ENCODE results near the gene ORAI3. TPM values are rescaled to one million over a fixed set of nuclear protein-coding genes. Genes with fewer than 3 reads are reported as not detected.

Gene ORAI3
- total RNA-seq, 1 experiment from 2014 or later = 9.0 TPM

- RAD21 ChIA-PET (ENCODE audit: low non-redundant PET in 1 of 2, low total read pairs in 2 of 2, uncharacterized antibody in 2 of 2, unreplicated experiment in 2 of 2) = no interaction called here
- no peak overlapping the region for H3K4me3 ChIP-seq (replicated peaks in 1 of 2; ENCODE audit: low read depth in 1 of 2, low read length in 2 of 2)
- no peak overlapping the region for H2AFZ ChIP-seq (ENCODE audit: low read depth, low read length, poor library complexity, severe bottlenecking)
- POLR2A ChIA-PET = no interaction called here
- peaks cover 20% of the 10 kb centered on the region for H3K79me2 ChIP-seq (ENCODE audit: insufficient read depth, low read length)
- H4K20me1 ChIP-seq (ENCODE audit: insufficient read depth) = no peaks in the 10 kb centered on the region
- TF ChIP-seq, protein P1, sequence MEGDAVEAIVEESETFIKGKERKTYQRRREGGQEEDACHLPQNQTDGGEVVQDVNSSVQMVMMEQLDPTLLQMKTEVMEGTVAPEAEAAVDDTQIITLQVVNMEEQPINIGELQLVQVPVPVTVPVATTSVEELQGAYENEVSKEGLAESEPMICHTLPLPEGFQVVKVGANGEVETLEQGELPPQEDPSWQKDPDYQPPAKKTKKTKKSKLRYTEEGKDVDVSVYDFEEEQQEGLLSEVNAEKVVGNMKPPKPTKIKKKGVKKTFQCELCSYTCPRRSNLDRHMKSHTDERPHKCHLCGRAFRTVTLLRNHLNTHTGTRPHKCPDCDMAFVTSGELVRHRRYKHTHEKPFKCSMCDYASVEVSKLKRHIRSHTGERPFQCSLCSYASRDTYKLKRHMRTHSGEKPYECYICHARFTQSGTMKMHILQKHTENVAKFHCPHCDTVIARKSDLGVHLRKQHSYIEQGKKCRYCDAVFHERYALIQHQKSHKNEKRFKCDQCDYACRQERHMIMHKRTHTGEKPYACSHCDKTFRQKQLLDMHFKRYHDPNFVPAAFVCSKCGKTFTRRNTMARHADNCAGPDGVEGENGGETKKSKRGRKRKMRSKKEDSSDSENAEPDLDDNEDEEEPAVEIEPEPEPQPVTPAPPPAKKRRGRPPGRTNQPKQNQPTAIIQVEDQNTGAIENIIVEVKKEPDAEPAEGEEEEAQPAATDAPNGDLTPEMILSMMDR (IDR thresholded peaks at IDR 0.05 in 2 of 3, conservative IDR thresholded peaks at IDR 0.05 in 1 of 3; ENCODE audit: borderline replicate concordance in 1 of 3, insufficient read depth in 1 of 3, low read depth in 2 of 3, low read length in 2 of 3) = no peak
- TF ChIP-seq TCF7L2 (IDR thresholded peaks at IDR 0.05; ENCODE audit: borderline replicate concordance, extremely low read depth, insufficient read depth, insufficient read length) = no peak
- no peaks in the 10 kb centered on the region for H3K9me2 ChIP-seq (ENCODE audit: insufficient read depth)
- no peak overlapping the region for H3K9ac ChIP-seq (ENCODE audit: low read length)
- CTCF ChIA-PET = no interaction called here
- peaks cover 4% of the 10 kb centered on the region in 2 experiments for H3K4me1 ChIP-seq (ENCODE audit: control insufficient read depth in 1 of 2, insufficient read depth in 2 of 2, low read length in 2 of 2)
- no TSS peak for BruUV-seq (replicated peaks)
- no peak overlapping the region for H3K27ac ChIP-seq (ENCODE audit: low read depth, low read length)
- intact Hi-C loops (cut with micrococcal nuclease) = no loop called here
- H3K4me2 ChIP-seq (ENCODE audit: low read length) = no peak overlapping the region
- no peaks in the 10 kb centered on the region for H3K27me3 ChIP-seq (ENCODE audit: insufficient read depth, low read length)
- peaks cover 71 to 75% of the 10 kb centered on the region in 2 experiments for H3K36me3 ChIP-seq (ENCODE audit: control insufficient read depth in 1 of 2, insufficient read depth in 2 of 2, low read length in 2 of 2)
- no peaks in the 10 kb centered on the region for H3K9me3 ChIP-seq (ENCODE audit: control insufficient read depth in 1 of 2, insufficient read depth in 1 of 2, low read depth in 1 of 2, low read length in 2 of 2)
- no peak for ATAC-seq
- no peak for DNase-seq (ENCODE audit: low read depth, low spot score)
Measured at GRCh38 chr16:30963925-30964511, 15.2 kb downstream of the ORAI3 start.

- Histone ChIP-seq H3K4me1 (ENCODE audit: control insufficient read depth in 1 of 2, insufficient read depth in 2 of 2, low read length in 2 of 2) (no peaks in the 10 kb centered on the region), H3K9me3 (ENCODE audit: control insufficient read depth in 1 of 2, insufficient read depth in 1 of 2, low read depth in 1 of 2, low read length in 2 of 2) (no peaks in the 10 kb centered on the region), H2AFZ (ENCODE audit: low read depth, low read length, poor library complexity, severe bottlenecking) (no peak overlapping the region), H3K36me3 (ENCODE audit: control insufficient read depth in 1 of 2, insufficient read depth in 2 of 2, low read length in 2 of 2) (peaks cover 64 to 69% of the 10 kb centered on the region in 2 experiments), H3K4me2 (ENCODE audit: low read length) (no peak overlapping the region), H3K4me3 (replicated peaks in 1 of 2; ENCODE audit: low read depth in 1 of 2, low read length in 2 of 2) (no peak overlapping the region), H3K9me2 (ENCODE audit: insufficient read depth) (no peaks in the 10 kb centered on the region), H3K9ac (ENCODE audit: low read length) (no peak overlapping the region), H3K79me2 (ENCODE audit: insufficient read depth, low read length) (peaks cover 13% of the 10 kb centered on the region), H3K27me3 (ENCODE audit: insufficient read depth, low read length) (no peaks in the 10 kb centered on the region), H4K20me1 (ENCODE audit: insufficient read depth) (no peaks in the 10 kb centered on the region), H3K27ac (ENCODE audit: low read depth, low read length) (no peak overlapping the region)
- intact Hi-C loops (cut with micrococcal nuclease) = no loop called here
- no peak for TF ChIP-seq JUND (IDR thresholded peaks at IDR 0.05)
- TF ChIP-seq ATF3 (IDR thresholded peaks at IDR 0.05) = no peak
- no peak for TF ChIP-seq POLR2AphosphoS5 (IDR thresholded peaks at IDR 0.05; ENCODE audit: low read depth, low read length)
- TF ChIP-seq, protein P2, sequence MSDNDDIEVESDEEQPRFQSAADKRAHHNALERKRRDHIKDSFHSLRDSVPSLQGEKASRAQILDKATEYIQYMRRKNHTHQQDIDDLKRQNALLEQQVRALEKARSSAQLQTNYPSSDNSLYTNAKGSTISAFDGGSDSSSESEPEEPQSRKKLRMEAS (IDR thresholded peaks at IDR 0.05) = no peak
- TF ChIP-seq SRF (IDR thresholded peaks at IDR 0.05; ENCODE audit: low read depth) = no peak
- no peak for TF ChIP-seq RAD21 (IDR thresholded peaks at IDR 0.05; ENCODE audit: low read depth)
- TF ChIP-seq CEBPB (IDR thresholded peaks at IDR 0.05; ENCODE audit: low read depth) = no peak
- no peak for TF ChIP-seq SP1 (IDR thresholded peaks at IDR 0.05; ENCODE audit: low read depth)
- TF ChIP-seq, protein P1 (IDR thresholded peaks at IDR 0.05 in 2 of 3, conservative IDR thresholded peaks at IDR 0.05 in 1 of 3; ENCODE audit: borderline replicate concordance in 1 of 3, insufficient read depth in 1 of 3, low read depth in 2 of 3, low read length in 2 of 3) = no peak
- TF ChIP-seq FOSL1 (IDR thresholded peaks at IDR 0.05; ENCODE audit: low read depth) = no peak
- BruUV-seq (replicated peaks) = no TSS peak
- no peak for DNase-seq (ENCODE audit: low read depth, low spot score)
- ChIA-PET CTCF (no interaction called here), POLR2A (no interaction called here), RAD21 (ENCODE audit: low non-redundant PET in 1 of 2, low total read pairs in 2 of 2, uncharacterized antibody in 2 of 2, unreplicated experiment in 2 of 2) (no interaction called here)
- ATAC-seq = 0 out of 2 replicates have a peak, but pooled peaks have one; percentile 27
Measured at GRCh38 chr16:30964574-30965226, 15.8 kb downstream of the ORAI3 start.
